ENCODE data around the gene PAX3. TPM values are rescaled to one million over a fixed set of nuclear protein-coding genes. Genes with fewer than 3 reads are reported as not detected.

Gene PAX3
- total RNA-seq, 2 donors from 2014 or later: not detected

- Histone ChIP-seq H3K4me1 (replicated peaks) (no peaks in the 10 kb centered on the region), H3K4me3 (no peak overlapping the region), H3K27me3 (replicated peaks; ENCODE audit: insufficient read depth) (peaks cover 46% of the 10 kb centered on the region), H3K9me3 (no peaks in the 10 kb centered on the region), H3K27ac (no peak overlapping the region), H3K36me3 (no peaks in the 10 kb centered on the region)
- 6% methylated on average over 11 of the region's 11 CpGs for WGBS
- TF ChIP-seq POLR2AphosphoS5 (IDR thresholded peaks at IDR 0.05): no peak
- TF ChIP-seq CTCF (IDR thresholded peaks at IDR 0.05): no peak
- no peak for TF ChIP-seq POLR2A (IDR thresholded peaks at IDR 0.05)
- no peak for DNase-seq (ENCODE audit: low spot score)
- intact Hi-C loops (cut with DNase I): no loop called here
These were observed 12.0 kb upstream of the PAX3 start for GRCh38 chr2:222310747-222311318.

GRCh38 chr2:222309766-222310165, 11.0 kb upstream of the PAX3 start:
- DNase-seq (ENCODE audit: low spot score): no peak
- no peak overlapping the region for H3K4me3 ChIP-seq
- peaks cover 57% of the 10 kb centered on the region for H3K27me3 ChIP-seq (replicated peaks; ENCODE audit: insufficient read depth)
- WGBS: 16% methylated on average over 2 of the region's 2 CpGs
- H3K36me3 ChIP-seq: no peaks in the 10 kb centered on the region
- H3K9me3 ChIP-seq: no peaks in the 10 kb centered on the region
- TF ChIP-seq CTCF (IDR thresholded peaks at IDR 0.05) (no peak), POLR2AphosphoS5 (IDR thresholded peaks at IDR 0.05) (no peak), POLR2A (IDR thresholded peaks at IDR 0.05) (no peak)
- intact Hi-C loops (cut with DNase I): no loop called here
- no peaks in the 10 kb centered on the region for H3K4me1 ChIP-seq (replicated peaks)
- H3K27ac ChIP-seq: no peak overlapping the region

GRCh38 chr2:222309361-222309760, 10.6 kb upstream of the PAX3 start:
- 0% methylated on average over 1 of the region's 1 CpG for WGBS
- Histone ChIP-seq H3K36me3 (no peaks in the 10 kb centered on the region), H3K27ac (no peak overlapping the region), H3K4me1 (replicated peaks) (no peaks in the 10 kb centered on the region), H3K9me3 (no peaks in the 10 kb centered on the region), H3K4me3 (no peak overlapping the region), H3K27me3 (replicated peaks; ENCODE audit: insufficient read depth) (peaks cover 60% of the 10 kb centered on the region)
- DNase-seq (ENCODE audit: low spot score): no peak
- intact Hi-C loops (cut with DNase I): no loop called here
- no peak for TF ChIP-seq CTCF (IDR thresholded peaks at IDR 0.05)
- TF ChIP-seq POLR2A (IDR thresholded peaks at IDR 0.05): no peak
- no peak for TF ChIP-seq POLR2AphosphoS5 (IDR thresholded peaks at IDR 0.05)

GRCh38 chr2:222307978-222308730, 9.4 kb upstream of the PAX3 start:
- Histone ChIP-seq H3K9me3 (no peaks in the 10 kb centered on the region), H3K36me3 (no peaks in the 10 kb centered on the region), H3K27ac (no peak overlapping the region), H3K4me1 (replicated peaks) (no peaks in the 10 kb centered on the region), H3K27me3 (replicated peaks; ENCODE audit: insufficient read depth) (peaks cover 71% of the 10 kb centered on the region), H3K4me3 (no peak overlapping the region)
- intact Hi-C loops (cut with DNase I): no loop called here
- whole genome bisulfite sequencing: 15% methylated on average over 11 of the region's 11 CpGs
- TF ChIP-seq CTCF (IDR thresholded peaks at IDR 0.05) (no peak), POLR2A (IDR thresholded peaks at IDR 0.05) (no peak), POLR2AphosphoS5 (IDR thresholded peaks at IDR 0.05) (no peak)
- DNase-seq (ENCODE audit: low spot score): no peak

All from prostate gland (tissue), 2 donors.